Esophagus squamous epithelium (tissue), 5 donors: Measurements from ENCODE around the gene CRABP2. TPM values are rescaled to one million over a fixed set of nuclear protein-coding genes. Genes with fewer than 3 reads are reported as not detected.

Experiments
- DNase-seq: peaks from one replicate; lab custom pipeline; 2025; lab: John Stamatoyannopoulos, UW
- H3K27ac ChIP-seq, 4 donors: fragments of 200-600 bp; sonication (generic); one replicate each; pipeline ENCODE4 v1.5.1; 2016 to 2019; ENCODE audit warnings: mild to moderate bottlenecking in 1 of 4
- H3K27me3 ChIP-seq, 4 donors: fragments of 200-600 bp; sonication (generic); 1 replicate in 3 of 4; 2 replicates in 1 of 4; pipeline versions ENCODE4 v1.5.1 to v1.6.0; 2017 to 2021; ENCODE audit warnings: antibody characterized with exemption in 1 of 4
- H3K36me3 ChIP-seq, 3 donors: fragments of 200-600 bp; sonication (generic); one replicate each; pipeline ENCODE4 v1.5.1; 2016 to 2019
- H3K4me1 ChIP-seq, 3 donors: fragments of 200-600 bp; sonication (generic); one replicate each; pipeline ENCODE4 v1.5.1; 2017 to 2019
- H3K4me3 ChIP-seq, 4 donors: fragments of 200-600 bp; sonication (generic); 1 replicate in 3 of 4; 2 replicates in 1 of 4; pipeline ENCODE4 v1.5.1; 2016 to 2019; ENCODE audit warnings: mild to moderate bottlenecking in 2 of 4, moderate library complexity in 1 of 4
- H3K9me3 ChIP-seq, 3 donors: fragments of 200-600 bp; sonication (generic); one replicate each; pipeline ENCODE4 v1.5.1; 2016 to 2019
- POLR2A ChIP-seq, 4 donors: fragments of 450-650 bp; IDR thresholded peaks; one replicate each; pipeline ENCODE4 v1.6.1; 2017; ENCODE audit warnings: antibody characterized with exemption in 4 of 4, mild to moderate bottlenecking in 4 of 4, moderate library complexity in 3 of 4
- WGBS, 2 donors: methylation state at CpG; one replicate each; pipeline ENCODE4 v1.1.5; 2018; 5-methylcytosine and 5-hydroxymethylcytosine counted together
- intact Hi-C: fragments of 100-400 bp; cut with DNase I; formaldehyde crosslinking; loops from one replicate; pipeline ENCODE4 v1.15.0; 2022
- total RNA-seq, 4 donors: library from RNA; depleted of rRNA; stranded (reverse); fragments of >200 nt; gene quantifications; one replicate each; pipeline ENCODE4 v1.1.0, GENCODE V29; 2016
- TF ChIP-seq, protein P1 (sequence below), 6 experiments: fragments of 450-650 bp in 4 of 6; fragments of 200-600 bp in 2 of 6; sonication (generic) in 2 of 6; IDR thresholded peaks; one replicate each; pipeline ENCODE4 v1.5.1; 2016 to 2019; ENCODE audit warnings: antibody characterized with exemption in 6 of 6, mild to moderate bottlenecking in 4 of 6, moderate library complexity in 4 of 6
- donor health status: DM: yes; HTN: yes; CAD: no.

CRABP2 gene
- total RNA-seq, 4 donors from 2014 or later, result 149 to 916 (median 441) TPM

DNA sequence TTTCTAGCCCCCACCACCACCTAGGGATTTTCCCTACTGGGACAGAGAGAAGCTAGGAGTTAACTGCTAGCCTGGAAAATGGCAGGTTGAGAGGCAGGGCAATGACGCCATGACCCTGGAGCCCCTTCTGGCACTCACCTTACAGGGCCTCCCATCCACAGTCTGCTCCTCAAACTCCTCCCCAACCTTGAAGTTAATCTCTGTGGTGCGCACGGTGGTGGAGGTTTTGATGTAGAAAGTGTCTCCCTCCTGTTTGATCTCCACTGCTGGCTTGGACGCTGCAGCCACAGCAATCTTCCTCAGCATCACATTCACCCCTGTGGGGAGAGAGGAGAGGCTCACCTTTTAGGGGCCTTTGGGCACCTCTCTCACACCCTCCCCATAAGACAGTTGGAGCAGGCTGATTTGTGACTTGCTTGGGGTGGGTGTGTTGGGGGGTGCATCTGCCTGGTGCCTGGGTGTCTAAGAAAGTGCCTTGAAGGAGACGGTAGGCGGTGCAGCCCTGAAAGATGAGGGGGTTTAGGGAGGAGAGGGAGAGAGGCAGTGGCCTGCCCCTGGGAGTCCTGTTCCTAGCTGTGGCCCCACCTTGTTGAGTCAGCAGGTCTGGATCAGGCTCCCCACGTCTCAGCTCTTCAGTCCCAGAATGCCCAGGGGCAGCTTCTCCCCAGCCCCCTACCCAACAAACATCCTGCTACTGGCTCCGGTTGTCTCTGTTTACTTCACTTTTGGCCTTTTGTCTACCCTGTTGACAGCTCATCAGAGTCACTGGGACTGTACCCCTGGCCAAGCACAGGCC is 4.4 kb downstream of the CRABP2 start:
- intact Hi-C loops, result no loop called here
- TF ChIP-seq POLR2A (IDR thresholded peaks at IDR 0.05), result no peak
- TF ChIP-seq, protein P1, sequence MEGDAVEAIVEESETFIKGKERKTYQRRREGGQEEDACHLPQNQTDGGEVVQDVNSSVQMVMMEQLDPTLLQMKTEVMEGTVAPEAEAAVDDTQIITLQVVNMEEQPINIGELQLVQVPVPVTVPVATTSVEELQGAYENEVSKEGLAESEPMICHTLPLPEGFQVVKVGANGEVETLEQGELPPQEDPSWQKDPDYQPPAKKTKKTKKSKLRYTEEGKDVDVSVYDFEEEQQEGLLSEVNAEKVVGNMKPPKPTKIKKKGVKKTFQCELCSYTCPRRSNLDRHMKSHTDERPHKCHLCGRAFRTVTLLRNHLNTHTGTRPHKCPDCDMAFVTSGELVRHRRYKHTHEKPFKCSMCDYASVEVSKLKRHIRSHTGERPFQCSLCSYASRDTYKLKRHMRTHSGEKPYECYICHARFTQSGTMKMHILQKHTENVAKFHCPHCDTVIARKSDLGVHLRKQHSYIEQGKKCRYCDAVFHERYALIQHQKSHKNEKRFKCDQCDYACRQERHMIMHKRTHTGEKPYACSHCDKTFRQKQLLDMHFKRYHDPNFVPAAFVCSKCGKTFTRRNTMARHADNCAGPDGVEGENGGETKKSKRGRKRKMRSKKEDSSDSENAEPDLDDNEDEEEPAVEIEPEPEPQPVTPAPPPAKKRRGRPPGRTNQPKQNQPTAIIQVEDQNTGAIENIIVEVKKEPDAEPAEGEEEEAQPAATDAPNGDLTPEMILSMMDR (IDR thresholded peaks at IDR 0.05), result no peak
- Histone ChIP-seq H3K36me3 (peaks cover 0 to 36% (median 7%) of the 10 kb centered on the region in 3 donors), H3K27me3 (peaks cover 0 to 62% (median 0%) of the 10 kb centered on the region in 4 donors), H3K4me3 (no peak overlapping the region), H3K27ac (peak overlapping the region in 2 of 4 donors; percentile 30 to 55), H3K9me3 (no peaks in the 10 kb centered on the region), H3K4me1 (peaks cover 22 to 67% (median 26%) of the 10 kb centered on the region in 3 donors)
- no peak for DNase-seq
- WGBS, 2 donors, result 77 to 79% methylated on average over 7 to 8 of the region's 8 CpGs

DNA sequence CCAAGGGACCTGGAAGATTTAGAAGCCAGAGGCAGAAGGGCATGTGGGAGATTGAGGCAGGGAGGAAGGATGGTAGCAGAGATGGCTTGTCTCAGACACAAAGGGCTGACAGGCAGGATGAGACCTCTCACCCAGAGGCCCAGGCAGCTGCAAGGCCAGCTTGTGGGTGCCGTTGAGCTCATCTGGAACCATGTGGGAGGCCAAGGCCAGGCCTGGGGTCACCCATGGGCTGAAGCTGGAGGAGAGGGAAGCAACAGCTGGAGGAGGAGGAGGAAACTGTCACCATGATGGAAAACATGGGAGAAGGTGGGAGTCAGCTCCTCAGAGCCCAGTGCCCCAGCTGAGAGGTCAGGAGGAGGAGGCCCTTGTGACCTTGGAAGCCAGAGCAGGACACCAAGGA is 6.4 kb downstream of the CRABP2 start:
- TF ChIP-seq, protein P1 (IDR thresholded peaks at IDR 0.05), result no peak
- TF ChIP-seq POLR2A (IDR thresholded peaks at IDR 0.05), result no peak
- peaks cover 0 to 36% (median 7%) of the 10 kb centered on the region in 3 donors for H3K36me3 ChIP-seq
- DNase-seq, result no peak
- peaks cover 7 to 60% (median 16%) of the 10 kb centered on the region in 3 donors for H3K4me1 ChIP-seq
- H3K9me3 ChIP-seq, result no peaks in the 10 kb centered on the region
- peaks cover 0 to 53% (median 0%) of the 10 kb centered on the region in 4 donors for H3K27me3 ChIP-seq
- WGBS, 2 donors, result 82% methylated on average over 1 of the region's 1 CpG
- no peak overlapping the region for H3K4me3 ChIP-seq
- H3K27ac ChIP-seq, result no peak overlapping the region
- intact Hi-C loops, result no loop called here

DNA sequence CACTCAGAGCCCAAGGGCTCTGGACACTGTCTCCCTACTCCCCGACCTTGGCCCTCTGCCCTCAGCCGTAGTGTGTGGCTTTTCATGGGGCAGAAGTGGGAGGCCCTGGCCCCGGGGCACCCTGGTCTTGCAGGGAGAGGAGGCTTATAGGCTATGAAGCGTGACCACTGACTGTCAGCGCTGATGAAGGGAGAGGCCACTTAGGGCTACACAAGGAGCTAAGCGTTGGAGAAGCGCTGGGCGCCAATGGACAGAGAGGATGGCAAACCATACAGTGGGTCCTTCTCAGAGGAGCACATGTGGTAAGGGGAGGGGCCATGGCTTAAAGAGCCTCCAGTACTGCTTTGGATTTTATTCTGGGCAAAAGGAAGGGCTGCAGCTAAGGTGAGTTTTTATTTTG is 7.9 kb downstream of the CRABP2 start:
- Histone ChIP-seq H3K27ac (no peak overlapping the region), H3K4me1 (peaks cover 13 to 60% (median 22%) of the 10 kb centered on the region in 3 donors), H3K36me3 (peaks cover 0 to 36% (median 7%) of the 10 kb centered on the region in 3 donors), H3K9me3 (no peaks in the 10 kb centered on the region), H3K27me3 (peaks cover 0 to 54% (median 0%) of the 10 kb centered on the region in 4 donors), H3K4me3 (no peak overlapping the region)
- TF ChIP-seq POLR2A (IDR thresholded peaks at IDR 0.05), result no peak
- TF ChIP-seq, protein P1 (IDR thresholded peaks at IDR 0.05), result no peak
- intact Hi-C loops, result no loop called here
- no peak for DNase-seq
- 47 to 90% methylated on average over 2 to 6 of the region's 8 CpGs for WGBS, 2 donors

GRCh38 chr1:156696755-156697154 is 8.6 kb downstream of the CRABP2 start:
- 86 to 88% methylated on average over 8 of the region's 8 CpGs for WGBS, 2 donors
- Histone ChIP-seq H3K4me3 (no peak overlapping the region), H3K27ac (no peak overlapping the region), H3K4me1 (peaks cover 15 to 60% (median 29%) of the 10 kb centered on the region in 3 donors), H3K9me3 (no peaks in the 10 kb centered on the region), H3K36me3 (peaks cover 0 to 36% (median 7%) of the 10 kb centered on the region in 3 donors), H3K27me3 (peaks cover 0 to 54% (median 0%) of the 10 kb centered on the region in 4 donors)
- intact Hi-C loops, result no loop called here
- TF ChIP-seq POLR2A (IDR thresholded peaks at IDR 0.05), result no peak
- TF ChIP-seq, protein P1 (IDR thresholded peaks at IDR 0.05), result no peak
- no peak for DNase-seq

DNA sequence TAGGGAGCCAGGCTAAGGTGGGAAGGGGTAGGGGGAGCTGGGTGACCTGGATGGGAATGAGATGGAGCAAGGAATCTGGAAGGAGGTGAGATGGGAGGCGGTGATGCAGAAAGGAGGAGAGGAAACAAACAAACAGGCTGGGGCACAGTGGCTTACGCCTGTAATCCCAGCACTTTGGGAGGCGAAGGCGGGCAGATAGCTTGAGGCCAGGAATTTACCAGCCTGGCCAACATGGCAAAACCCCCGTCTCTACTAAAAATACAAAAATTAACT is 10.8 kb downstream of the CRABP2 start:
- H3K9me3 ChIP-seq, result no peaks in the 10 kb centered on the region
- DNase-seq, result no peak
- H3K27ac ChIP-seq, result peak overlapping the region in 3 of 4 donors; percentile 79 to 89 (median 88)
- WGBS, 2 donors, result 49 to 69% methylated on average over 5 of the region's 5 CpGs
- H3K27me3 ChIP-seq, result peaks cover 0 to 59% (median 0%) of the 10 kb centered on the region in 4 donors
- H3K36me3 ChIP-seq, result peaks cover 0 to 17% (median 1%) of the 10 kb centered on the region in 3 donors
- peaks cover 30 to 68% (median 48%) of the 10 kb centered on the region in 3 donors for H3K4me1 ChIP-seq
- intact Hi-C loops, result loop anchor here (5.0 kb wide), 1 partner anchor 33 kb away; the partner anchor contains the start of genes ISG20L2 and METTL25B
- TF ChIP-seq POLR2A (IDR thresholded peaks at IDR 0.05), result no peak
- TF ChIP-seq, protein P1 (IDR thresholded peaks at IDR 0.05), result no peak
- no peak overlapping the region for H3K4me3 ChIP-seq
